Mesenteric fat pad (tissue), 1 donor: ENCODE measurements around the gene MFSD6L. TPM values are rescaled to one million over a fixed set of nuclear protein-coding genes. Genes with fewer than 3 reads are reported as not detected.

ENCODE experiments used
- DNase-seq: peaks from one replicate; pipeline ENCODE4 v3.0.0-alpha.2; 2020; ENCODE audit warnings: low spot score
- total RNA-seq: library from RNA; stranded (reverse); fragmentation: NEBNext Ultra II Directional; extraction: Animal tissue kit (Norgen Biotek cat#: 25700); gene quantifications from one replicate; pipeline ENCODE4 v1.2.1, GENCODE V29; 2021
- donor health status: DM: yes; HTN: yes; CAD: no.

The MFSD6L gene
- total RNA-seq, 1 donor from 2014 or later: not detected

- no peak for DNase-seq
Observed at GRCh38 chr17:8747742-8748141, 51.4 kb downstream of the MFSD6L start.

Other genes with a start within 250 kb of the MFSD6L start
- 63.4 TPM for gene MYH10, start 168.6 kb downstream of the MFSD6L start, total RNA-seq
- not detected for gene CCDC42, start 54.5 kb downstream of the MFSD6L start, total RNA-seq
- gene SPDYE4, start 40.8 kb downstream of the MFSD6L start, total RNA-seq: not detected
- gene PIK3R6, start 68.3 kb upstream of the MFSD6L start, total RNA-seq: 1.6 TPM
- gene PIK3R5, start 166.3 kb upstream of the MFSD6L start, total RNA-seq: 34.5 TPM
- 3.1 TPM for gene NTN1, start 222.1 kb upstream of the MFSD6L start, total RNA-seq